Stomach (tissue), 9 donors: ENCODE results near the gene DNM3. TPM values are rescaled to one million over a fixed set of nuclear protein-coding genes. Genes with fewer than 3 reads are reported as not detected.

Source experiments
- DNase-seq, 2 donors: peaks; one replicate each; pipeline versions ENCODE4 v3.0.0 to v3.0.0-alpha.2; 2013 to 2019
- H3K27ac ChIP-seq, 5 donors: fragments of 200-600 bp in 4 of 5; sonication (generic) in 4 of 5; one replicate each; pipeline ENCODE4 v1.5.1; 2013 to 2019; ENCODE audit warnings: mild to moderate bottlenecking in 1 of 5, moderate library complexity in 1 of 5
- H3K27me3 ChIP-seq, 3 donors: fragments of 200-600 bp; sonication (generic); one replicate each; pipeline ENCODE4 v1.5.1; 2017 to 2019; ENCODE audit warnings: mixed run types in 1 of 3
- H3K36me3 ChIP-seq, 4 donors: fragments of 200-600 bp; sonication (generic); 1 replicate in 3 of 4; 2 replicates in 1 of 4; pipeline ENCODE4 v1.5.1; 2016 to 2019
- H3K4me1 ChIP-seq, 4 donors: fragments of 200-600 bp; sonication (generic); one replicate each; pipeline ENCODE4 v1.5.1; 2016 to 2019
- H3K4me3 ChIP-seq, 4 donors: fragments of 200-600 bp; sonication (generic) in 3 of 4; one replicate each; pipeline ENCODE4 v1.5.1; 2016 to 2019; ENCODE audit warnings: mild to moderate bottlenecking in 1 of 4
- H3K9me3 ChIP-seq, 4 donors: fragments of 200-600 bp; sonication (generic); one replicate each; pipeline ENCODE4 v1.5.1; 2016 to 2019
- EP300 ChIP-seq: sonication (generic); formaldehyde crosslinking; IDR thresholded peaks from one replicate; pipeline ENCODE4 v1.6.1; 2017; ENCODE audit warnings: antibody characterized with exemption
- POLR2A ChIP-seq, 4 donors: fragments of 450-650 bp; IDR thresholded peaks; one replicate each; pipeline ENCODE4 v1.6.1; 2016; ENCODE audit warnings: antibody characterized with exemption in 4 of 4, control low read depth in 2 of 4, mild to moderate bottlenecking in 1 of 4, moderate library complexity in 1 of 4
- POLR2AphosphoS5 ChIP-seq, 3 donors: sonication (generic); formaldehyde crosslinking; IDR thresholded peaks; one replicate each; pipeline ENCODE4 v1.6.1; 2016; ENCODE audit warnings: antibody characterized with exemption in 3 of 3
- WGBS, 5 donors: extraction: QIAGEN DNeasy Blood & Tissue Kit in 3 of 5; methylation state at CpG; one replicate each; pipeline versions ENCODE4 v1.1.5 to v1.1.7; 2013 to 2018; 5-methylcytosine and 5-hydroxymethylcytosine counted together
- intact Hi-C: fragments of 100-400 bp; cut with DNase I; formaldehyde crosslinking; loops from one replicate; pipeline ENCODE4 v1.15.1; 2023; ENCODE audit warnings: low total_unique reads
- polyA plus RNA-seq, 3 donors: library from polyadenylated mRNA; stranded (reverse); fragments of 200-250 nt; gene quantifications; one replicate each; pipeline ENCODE4 v1.2.3, GENCODE V29; 2013
- total RNA-seq, 5 donors: library from RNA; depleted of rRNA; stranded (reverse); fragments of >200 nt; gene quantifications; one replicate each; pipeline versions ENCODE4 v1.1.0 to v1.2.3, GENCODE V29; 2014 to 2016
- TF ChIP-seq, protein P1 (sequence below), 7 experiments: fragments of 450-650 bp in 4 of 7; fragments of 200-600 bp in 3 of 7; sonication (generic) in 3 of 7; IDR thresholded peaks; one replicate each; pipeline ENCODE4 v1.5.1; 2016 to 2019; ENCODE audit warnings: antibody characterized with exemption in 7 of 7, control low read depth in 2 of 7, mild to moderate bottlenecking in 1 of 7
- donor health status: healthy with polysubstance abuse.
- donor health status: Bipolar disorder and iron deficiency.
- donor health status: healthy.

The DNM3 gene
- total and polyA plus RNA-seq, 8 donors: 0.58 to 13.8 (median 2.2) TPM

DNA sequence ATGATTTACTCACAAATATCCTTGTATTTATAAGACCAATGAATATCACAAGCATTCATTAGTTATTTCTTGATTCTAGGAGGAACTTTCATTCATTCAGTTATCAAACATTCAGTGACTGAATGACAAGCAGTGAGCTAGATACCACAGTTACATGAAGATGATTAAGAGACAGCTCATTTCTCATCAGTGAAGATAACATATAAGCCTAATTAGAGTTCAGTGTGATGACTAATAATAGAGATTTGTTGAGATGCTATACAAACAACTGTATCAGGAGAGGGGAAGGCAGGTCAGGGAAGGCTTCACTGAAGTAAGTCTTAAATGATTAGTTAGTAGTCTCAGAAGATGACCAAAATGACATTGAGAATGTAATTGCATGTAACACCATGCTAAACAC lies 564.6 kb downstream of the DNM3 start:
- Histone ChIP-seq H3K27ac (no peak overlapping the region), H3K27me3 (no peaks in the 10 kb centered on the region), H3K9me3 (no peaks in the 10 kb centered on the region), H3K36me3 (no peaks in the 10 kb centered on the region), H3K4me3 (no peak overlapping the region), H3K4me1 (peaks cover 0 to 12% (median 6%) of the 10 kb centered on the region in 4 donors)
- TF ChIP-seq POLR2AphosphoS5 (IDR thresholded peaks at IDR 0.05) (no peak), EP300 (no peak), POLR2A (IDR thresholded peaks at IDR 0.05) (no peak)
- TF ChIP-seq, protein P1, sequence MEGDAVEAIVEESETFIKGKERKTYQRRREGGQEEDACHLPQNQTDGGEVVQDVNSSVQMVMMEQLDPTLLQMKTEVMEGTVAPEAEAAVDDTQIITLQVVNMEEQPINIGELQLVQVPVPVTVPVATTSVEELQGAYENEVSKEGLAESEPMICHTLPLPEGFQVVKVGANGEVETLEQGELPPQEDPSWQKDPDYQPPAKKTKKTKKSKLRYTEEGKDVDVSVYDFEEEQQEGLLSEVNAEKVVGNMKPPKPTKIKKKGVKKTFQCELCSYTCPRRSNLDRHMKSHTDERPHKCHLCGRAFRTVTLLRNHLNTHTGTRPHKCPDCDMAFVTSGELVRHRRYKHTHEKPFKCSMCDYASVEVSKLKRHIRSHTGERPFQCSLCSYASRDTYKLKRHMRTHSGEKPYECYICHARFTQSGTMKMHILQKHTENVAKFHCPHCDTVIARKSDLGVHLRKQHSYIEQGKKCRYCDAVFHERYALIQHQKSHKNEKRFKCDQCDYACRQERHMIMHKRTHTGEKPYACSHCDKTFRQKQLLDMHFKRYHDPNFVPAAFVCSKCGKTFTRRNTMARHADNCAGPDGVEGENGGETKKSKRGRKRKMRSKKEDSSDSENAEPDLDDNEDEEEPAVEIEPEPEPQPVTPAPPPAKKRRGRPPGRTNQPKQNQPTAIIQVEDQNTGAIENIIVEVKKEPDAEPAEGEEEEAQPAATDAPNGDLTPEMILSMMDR (IDR thresholded peaks at IDR 0.05): no peak
- no peak for DNase-seq
- intact Hi-C loops: loop anchor here (10.0 kb wide), 1 partner anchor 321 kb away; no protein-coding TSS in a partner anchor

DNA sequence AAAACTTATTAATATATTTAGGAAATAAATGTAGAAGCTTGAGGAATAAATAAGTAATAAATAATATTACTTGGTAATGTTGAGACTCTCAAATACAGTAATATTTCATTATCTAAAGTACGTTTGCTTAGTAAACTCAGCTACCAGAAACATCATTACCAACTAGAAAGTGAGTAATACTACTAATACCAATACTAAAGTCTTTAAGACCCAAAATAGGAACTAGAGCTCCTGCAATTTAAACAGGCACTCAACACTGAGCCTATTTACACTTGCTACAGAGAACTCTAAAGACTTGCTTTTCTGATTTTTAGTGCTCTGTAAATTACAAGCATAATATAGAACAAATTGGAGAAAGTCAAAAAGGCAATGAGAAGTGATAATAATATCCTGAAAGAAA lies 565.7 kb downstream of the DNM3 start:
- no peaks in the 10 kb centered on the region for H3K27me3 ChIP-seq
- intact Hi-C loops: loop anchor here (10.0 kb wide), 1 partner anchor 322 kb away; no protein-coding TSS in a partner anchor
- H3K4me3 ChIP-seq: no peak overlapping the region
- TF ChIP-seq POLR2AphosphoS5 (IDR thresholded peaks at IDR 0.05): no peak
- no peak for TF ChIP-seq POLR2A (IDR thresholded peaks at IDR 0.05)
- no peak for TF ChIP-seq EP300
- TF ChIP-seq, protein P1 (IDR thresholded peaks at IDR 0.05): no peak
- no peaks in the 10 kb centered on the region for H3K9me3 ChIP-seq
- WGBS, 5 donors: 44 to 61% (median 52%) methylated on average over 1 of the region's 1 CpG
- no peaks in the 10 kb centered on the region for H3K36me3 ChIP-seq
- H3K4me1 ChIP-seq: peaks cover 0 to 12% (median 6%) of the 10 kb centered on the region in 4 donors
- no peak overlapping the region for H3K27ac ChIP-seq
- no peak for DNase-seq

DNA sequence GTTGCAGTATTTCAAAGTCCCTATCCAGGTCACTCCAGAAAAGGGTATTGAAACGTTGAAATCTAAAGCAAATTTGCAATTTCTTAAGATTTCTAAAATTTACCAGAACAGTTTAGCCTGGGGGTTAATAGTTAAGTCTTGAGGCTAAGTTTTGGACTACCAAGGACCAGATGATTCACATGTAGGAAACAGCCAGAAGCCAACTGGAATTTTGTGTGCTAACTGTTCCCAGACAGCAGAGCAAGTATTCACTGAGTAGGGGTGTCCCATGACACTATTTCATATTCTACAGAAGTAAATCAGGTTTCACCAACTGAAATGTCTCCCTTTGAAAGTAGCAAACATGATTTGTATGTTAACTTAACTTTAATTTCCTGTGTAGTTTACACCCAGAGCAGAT lies 567.7 kb downstream of the DNM3 start:
- intact Hi-C loops: loop anchor here (10.0 kb wide), 1 partner anchor 324 kb away; no protein-coding TSS in a partner anchor
- H3K27me3 ChIP-seq: no peaks in the 10 kb centered on the region
- no peaks in the 10 kb centered on the region for H3K36me3 ChIP-seq
- H3K9me3 ChIP-seq: no peaks in the 10 kb centered on the region
- H3K4me3 ChIP-seq: no peak overlapping the region
- no peak overlapping the region for H3K27ac ChIP-seq
- DNase-seq: no peak
- TF ChIP-seq POLR2AphosphoS5 (IDR thresholded peaks at IDR 0.05) (no peak), POLR2A (IDR thresholded peaks at IDR 0.05) (no peak), EP300 (no peak)
- TF ChIP-seq, protein P1 (IDR thresholded peaks at IDR 0.05): no peak
- 75 to 90% (median 83%) methylated on average over 1 of the region's 1 CpG for WGBS, 5 donors
- H3K4me1 ChIP-seq: no peaks in the 10 kb centered on the region

DNA sequence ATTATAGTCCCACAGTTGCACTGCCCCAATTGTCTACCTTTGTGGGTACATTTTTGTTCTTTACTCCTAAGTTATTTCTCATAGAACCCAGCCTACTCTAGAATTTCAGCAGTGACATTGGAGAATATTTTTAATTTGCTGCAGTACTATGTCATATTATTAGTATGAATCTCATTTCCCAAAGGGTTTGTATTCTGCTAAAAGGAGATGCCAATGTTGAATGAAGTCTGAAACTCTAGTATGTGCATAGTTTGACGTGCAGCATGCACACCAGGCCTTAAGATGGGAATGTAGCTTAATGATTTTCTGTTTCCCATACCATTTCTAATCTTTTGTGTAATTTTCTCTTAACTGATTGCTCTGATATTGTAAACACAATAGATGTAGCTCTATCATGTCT lies 568.7 kb downstream of the DNM3 start:
- Histone ChIP-seq H3K9me3 (no peaks in the 10 kb centered on the region), H3K27ac (no peak overlapping the region), H3K27me3 (no peaks in the 10 kb centered on the region), H3K4me3 (no peak overlapping the region), H3K4me1 (no peaks in the 10 kb centered on the region), H3K36me3 (no peaks in the 10 kb centered on the region)
- intact Hi-C loops: no loop called here
- TF ChIP-seq EP300 (no peak), POLR2AphosphoS5 (IDR thresholded peaks at IDR 0.05) (no peak), POLR2A (IDR thresholded peaks at IDR 0.05) (no peak)
- TF ChIP-seq, protein P1 (IDR thresholded peaks at IDR 0.05): no peak
- no peak for DNase-seq
- 89 to 95% (median 90%) methylated on average over 1 of the region's 1 CpG for WGBS, 5 donors
